NB4 (cell line): ENCODE measurements around the gene MYO16.

ENCODE experiments used
- POLR2A ChIP-seq: IDR thresholded peaks from 2 replicates; pipeline ENCODE4 v1.6.1; 2011; ENCODE audit warnings: mild to moderate bottlenecking; ENCODE audit not compliant: insufficient read length; ENCODE audit errors: extremely low read depth
- TF ChIP-seq, protein P1 (sequence below): IDR thresholded peaks from one replicate; pipeline ENCODE4 v1.5.1; 2012; ENCODE audit warnings: low read depth, low read length

DNA sequence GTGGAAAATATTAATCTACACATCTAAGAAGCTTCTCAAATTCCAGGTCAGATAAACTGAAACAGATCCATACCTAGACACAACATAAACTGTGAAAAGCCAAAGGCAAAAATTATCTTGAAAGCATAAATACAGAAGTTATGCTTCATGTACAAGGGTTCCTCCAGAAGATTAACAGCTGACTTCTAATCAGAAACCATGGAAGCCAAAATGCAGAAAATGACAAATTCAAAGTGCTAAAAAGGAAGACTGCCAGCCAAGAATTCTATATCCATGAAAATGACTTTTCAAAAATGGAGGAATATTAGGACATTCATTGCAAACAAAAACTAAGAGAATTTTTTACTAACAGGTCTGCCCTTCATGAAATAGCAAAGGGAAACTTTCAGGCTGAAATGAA, 72.8 kb downstream of the MYO16 start:
- TF ChIP-seq, protein P1, sequence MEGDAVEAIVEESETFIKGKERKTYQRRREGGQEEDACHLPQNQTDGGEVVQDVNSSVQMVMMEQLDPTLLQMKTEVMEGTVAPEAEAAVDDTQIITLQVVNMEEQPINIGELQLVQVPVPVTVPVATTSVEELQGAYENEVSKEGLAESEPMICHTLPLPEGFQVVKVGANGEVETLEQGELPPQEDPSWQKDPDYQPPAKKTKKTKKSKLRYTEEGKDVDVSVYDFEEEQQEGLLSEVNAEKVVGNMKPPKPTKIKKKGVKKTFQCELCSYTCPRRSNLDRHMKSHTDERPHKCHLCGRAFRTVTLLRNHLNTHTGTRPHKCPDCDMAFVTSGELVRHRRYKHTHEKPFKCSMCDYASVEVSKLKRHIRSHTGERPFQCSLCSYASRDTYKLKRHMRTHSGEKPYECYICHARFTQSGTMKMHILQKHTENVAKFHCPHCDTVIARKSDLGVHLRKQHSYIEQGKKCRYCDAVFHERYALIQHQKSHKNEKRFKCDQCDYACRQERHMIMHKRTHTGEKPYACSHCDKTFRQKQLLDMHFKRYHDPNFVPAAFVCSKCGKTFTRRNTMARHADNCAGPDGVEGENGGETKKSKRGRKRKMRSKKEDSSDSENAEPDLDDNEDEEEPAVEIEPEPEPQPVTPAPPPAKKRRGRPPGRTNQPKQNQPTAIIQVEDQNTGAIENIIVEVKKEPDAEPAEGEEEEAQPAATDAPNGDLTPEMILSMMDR, result no peak
- TF ChIP-seq POLR2A, result no peak
